BE2C (cell line): ENCODE measurements around the gene CAVIN1.
"Not testable (repeated sequence)": the region's sequence is repeated elsewhere in the genome, so short reads cannot be mapped to it uniquely, and the experiment has no call there.

Experiments used
- DNase-seq: peaks from one replicate; pipeline ENCODE4 v3.0.0-alpha.2; 2020
- H3K27me3 ChIP-seq: fragments of 250-450 bp; sonication (Bioruptor Pico); 2 replicates; pipeline ENCODE4 v1.5.1; 2020; ENCODE audit warnings: mild to moderate bottlenecking
- H3K36me3 ChIP-seq: fragments of 250-450 bp; sonication (Bioruptor Pico); 2 replicates; pipeline ENCODE4 v1.5.1; 2020; ENCODE audit warnings: mild to moderate bottlenecking
- H3K4me1 ChIP-seq: fragments of 250-450 bp; sonication (Bioruptor Pico); 2 replicates; pipeline ENCODE4 v1.5.1; 2020
- H3K4me3 ChIP-seq: 2 replicates; pipeline ENCODE4 v1.5.1; 2011; ENCODE audit warnings: low read depth, low read length
- H3K9me3 ChIP-seq: fragments of 250-450 bp; sonication (Bioruptor Pico); 2 replicates; pipeline ENCODE4 v1.5.1; 2020
- CTCF ChIP-seq: IDR thresholded peaks from 2 replicates; pipeline ENCODE4 v1.5.1; 2012; ENCODE audit warnings: mild to moderate bottlenecking, low read depth, low read length

The CAVIN1 gene

GRCh38 chr17:42399948-42400843, 22.9 kb downstream of the CAVIN1 start:
- no peaks in the 10 kb centered on the region for H3K27me3 ChIP-seq
- H3K4me3 ChIP-seq, result no peak overlapping the region
- no peak for TF ChIP-seq CTCF
- no peak for DNase-seq
- H3K9me3 ChIP-seq, result no peaks in the 10 kb centered on the region
- H3K4me1 ChIP-seq, result no peaks in the 10 kb centered on the region
- no peaks in the 10 kb centered on the region for H3K36me3 ChIP-seq

GRCh38 chr17:42399121-42399520, 23.9 kb downstream of the CAVIN1 start:
- Histone ChIP-seq H3K36me3 (no peaks in the 10 kb centered on the region), H3K4me1 (no peaks in the 10 kb centered on the region)
- DNase-seq, result no peak

GRCh38 chr17:42395601-42396000, 27.5 kb downstream of the CAVIN1 start:
- H3K4me1 ChIP-seq, DNase-seq, H3K27me3 ChIP-seq, H3K36me3 ChIP-seq, H3K4me3 ChIP-seq, H3K9me3 ChIP-seq: not testable (repeated sequence)

More at GRCh38 chr17:42399121-42399520, 23.9 kb downstream of the CAVIN1 start:
- H3K27me3 ChIP-seq, result no peaks in the 10 kb centered on the region
- no peaks in the 10 kb centered on the region for H3K9me3 ChIP-seq
- no peak overlapping the region for H3K4me3 ChIP-seq
- TF ChIP-seq CTCF, result no peak

- no peaks in the 10 kb centered on the region for H3K9me3 ChIP-seq
- H3K36me3 ChIP-seq, result no peaks in the 10 kb centered on the region
- H3K4me3 ChIP-seq, result no peak overlapping the region
- H3K4me1 ChIP-seq, result no peaks in the 10 kb centered on the region
- no peaks in the 10 kb centered on the region for H3K27me3 ChIP-seq
- no peak for TF ChIP-seq CTCF
- DNase-seq, result no peak
Observed at GRCh38 chr17:42394838-42395237, 28.2 kb downstream of the CAVIN1 start.

GRCh38 chr17:42392692-42393415, 30.2 kb downstream of the CAVIN1 start:
- no peaks in the 10 kb centered on the region for H3K36me3 ChIP-seq
- TF ChIP-seq CTCF, result no peak
- peaks cover 4% of the 10 kb centered on the region for H3K4me1 ChIP-seq
- H3K27me3 ChIP-seq, result no peaks in the 10 kb centered on the region
- DNase-seq, result no peak
- no peaks in the 10 kb centered on the region for H3K9me3 ChIP-seq
- H3K4me3 ChIP-seq, result no peak overlapping the region

GRCh38 chr17:42391439-42391838, 31.6 kb downstream of the CAVIN1 start:
- not testable (repeated sequence) for DNase-seq, H3K36me3 ChIP-seq, H3K4me1 ChIP-seq, H3K4me3 ChIP-seq, H3K27me3 ChIP-seq, H3K9me3 ChIP-seq

GRCh38 chr17:42389899-42390298, 33.2 kb downstream of the CAVIN1 start:
- H3K27me3 ChIP-seq, result no peaks in the 10 kb centered on the region
- no peak for TF ChIP-seq CTCF
- no peak for DNase-seq
- H3K4me3 ChIP-seq, result no peak overlapping the region
- H3K9me3 ChIP-seq, result no peaks in the 10 kb centered on the region
- H3K36me3 ChIP-seq, result no peaks in the 10 kb centered on the region
- peaks cover 4% of the 10 kb centered on the region for H3K4me1 ChIP-seq
